Right lobe of liver (tissue), 6 donors: ENCODE results near the gene DYRK2. TPM values are rescaled to one million over a fixed set of nuclear protein-coding genes. Genes with fewer than 3 reads are reported as not detected.
A peak's percentile ranks its signal among the peaks of the same experiment; 100 is the strongest.

ENCODE experiments used
- ATAC-seq, 4 donors: fragments of 200-7000 bp; cut with Tn5 transposase; one replicate each; pipeline ENCODE4 v1.9.1; 2020; ENCODE audit warnings: mild to moderate bottlenecking in 4 of 4, moderate library complexity in 4 of 4
- DNase-seq, 3 donors: peaks; one replicate each; pipeline ENCODE4 v3.0.0-alpha.2; 2020
- H3K27ac ChIP-seq, 3 donors: fragments of 200-600 bp; one replicate each; pipeline ENCODE4 v1.8.0; 2022
- H3K27me3 ChIP-seq, 2 donors: fragments of 200-600 bp; one replicate each; pipeline ENCODE4 v1.8.0; 2022
- H3K36me3 ChIP-seq, 4 donors: fragments of 200-600 bp; sonication (generic) in 1 of 4; one replicate each; pipeline versions ENCODE4 v1.5.1 to v1.8.0; 2017 to 2022; ENCODE audit warnings: control low read depth in 1 of 4
- H3K4me1 ChIP-seq, 4 donors: fragments of 200-600 bp; sonication (generic) in 1 of 4; one replicate each; pipeline versions ENCODE4 v1.5.1 to v1.8.0; 2017 to 2022; ENCODE audit warnings: control low read depth in 1 of 4
- H3K4me3 ChIP-seq, 3 donors: fragments of 200-600 bp; one replicate each; pipeline ENCODE4 v1.8.0; 2022
- H3K9me3 ChIP-seq, 4 donors: fragments of 200-600 bp; sonication (generic) in 1 of 4; one replicate each; pipeline versions ENCODE4 v1.5.1 to v1.8.0; 2017 to 2022; ENCODE audit warnings: control low read depth in 1 of 4
- POLR2A ChIP-seq: fragments of 450-650 bp; IDR thresholded peaks from one replicate; pipeline ENCODE4 v1.6.1; 2017; ENCODE audit warnings: antibody characterized with exemption, mild to moderate bottlenecking
- WGBS: methylation state at CpG from one replicate; pipeline ENCODE4 v1.1.6; 2018; ENCODE audit warnings: low coverage, low lambda C conversion rate; ENCODE audit not compliant: insufficient coverage; ENCODE audit errors: missing lambda C conversion rate; 5-methylcytosine and 5-hydroxymethylcytosine counted together
- intact Hi-C, 2 donors: fragments of 100-400 bp; cut with DNase I; formaldehyde crosslinking; loops; one replicate each; pipeline versions ENCODE4 v1.11.2 to v1.14.1; 2022
- total RNA-seq, 6 experiments: library from RNA; depleted of rRNA in 2 of 6; stranded (reverse); fragments of >200 nt in 2 of 6; fragmentation: NEBNext Ultra II Directional in 3 of 6; extraction: Animal tissue kit (Norgen Biotek cat#: 25700) in 3 of 6; gene quantifications; one replicate each; pipeline versions ENCODE4 v1.1.0 to v1.2.4, GENCODE V29; 2016 to 2023
- TF ChIP-seq, protein P1 (sequence below), 4 donors: fragments of 200-600 bp in 3 of 4; fragments of 450-650 bp in 1 of 4; IDR thresholded peaks; one replicate each; pipeline versions ENCODE4 v1.5.1 to v1.8.0; 2016 to 2022; ENCODE audit warnings: antibody characterized with exemption in 4 of 4, mild to moderate bottlenecking in 2 of 4
- donor health status: DM: no; HTN: yes; CAD: no.
- donor health status: DM: no; HTN: no; CAD: no.
- donor health status: DM: no; HTN: no; CAD: no.
- donor health status: DM: no; HTN: yes; CAD: no.
- donor health status: DM: no; HTN: yes; CAD: no.

Gene DYRK2
- total RNA-seq, 6 experiments from 2014 or later, result 6.5 to 12.5 (median 6.9) TPM

DNA sequence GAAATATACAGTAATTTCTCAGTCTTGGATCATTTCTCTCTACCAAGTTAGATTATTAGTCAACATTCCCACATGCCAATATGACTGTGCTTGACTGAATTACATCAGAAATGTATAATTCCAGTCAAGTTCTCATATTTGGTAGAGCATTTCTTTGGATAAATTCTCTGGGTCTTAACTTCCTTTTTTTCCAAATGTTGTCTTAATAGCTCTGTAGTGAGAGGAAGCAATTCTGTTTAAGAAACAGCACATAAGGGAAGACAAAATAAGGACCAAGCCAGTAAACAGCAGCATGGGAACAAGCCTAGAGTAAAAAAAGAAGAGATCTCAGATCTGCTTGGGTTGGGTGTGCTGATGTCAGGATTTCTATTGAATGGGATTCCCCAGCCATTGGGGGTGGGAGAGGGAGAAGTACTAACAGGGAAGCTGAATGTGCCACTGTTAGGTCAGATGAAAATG, 14.2 kb upstream of the DYRK2 start:
- Histone ChIP-seq H3K4me1 (peaks cover 0 to 13% (median 0%) of the 10 kb centered on the region in 4 donors), H3K4me3 (no peak overlapping the region), H3K36me3 (no peaks in the 10 kb centered on the region), H3K9me3 (no peaks in the 10 kb centered on the region), H3K27ac (no peak overlapping the region), H3K27me3 (no peaks in the 10 kb centered on the region)
- TF ChIP-seq, protein P1, sequence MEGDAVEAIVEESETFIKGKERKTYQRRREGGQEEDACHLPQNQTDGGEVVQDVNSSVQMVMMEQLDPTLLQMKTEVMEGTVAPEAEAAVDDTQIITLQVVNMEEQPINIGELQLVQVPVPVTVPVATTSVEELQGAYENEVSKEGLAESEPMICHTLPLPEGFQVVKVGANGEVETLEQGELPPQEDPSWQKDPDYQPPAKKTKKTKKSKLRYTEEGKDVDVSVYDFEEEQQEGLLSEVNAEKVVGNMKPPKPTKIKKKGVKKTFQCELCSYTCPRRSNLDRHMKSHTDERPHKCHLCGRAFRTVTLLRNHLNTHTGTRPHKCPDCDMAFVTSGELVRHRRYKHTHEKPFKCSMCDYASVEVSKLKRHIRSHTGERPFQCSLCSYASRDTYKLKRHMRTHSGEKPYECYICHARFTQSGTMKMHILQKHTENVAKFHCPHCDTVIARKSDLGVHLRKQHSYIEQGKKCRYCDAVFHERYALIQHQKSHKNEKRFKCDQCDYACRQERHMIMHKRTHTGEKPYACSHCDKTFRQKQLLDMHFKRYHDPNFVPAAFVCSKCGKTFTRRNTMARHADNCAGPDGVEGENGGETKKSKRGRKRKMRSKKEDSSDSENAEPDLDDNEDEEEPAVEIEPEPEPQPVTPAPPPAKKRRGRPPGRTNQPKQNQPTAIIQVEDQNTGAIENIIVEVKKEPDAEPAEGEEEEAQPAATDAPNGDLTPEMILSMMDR (IDR thresholded peaks at IDR 0.05), result no peak
- TF ChIP-seq POLR2A, result no peak
- intact Hi-C loops, result no loop called here
- peak in 3 of 4 donors; percentile 32 to 59 (median 50) for ATAC-seq
- DNase-seq, result no peak

DNA sequence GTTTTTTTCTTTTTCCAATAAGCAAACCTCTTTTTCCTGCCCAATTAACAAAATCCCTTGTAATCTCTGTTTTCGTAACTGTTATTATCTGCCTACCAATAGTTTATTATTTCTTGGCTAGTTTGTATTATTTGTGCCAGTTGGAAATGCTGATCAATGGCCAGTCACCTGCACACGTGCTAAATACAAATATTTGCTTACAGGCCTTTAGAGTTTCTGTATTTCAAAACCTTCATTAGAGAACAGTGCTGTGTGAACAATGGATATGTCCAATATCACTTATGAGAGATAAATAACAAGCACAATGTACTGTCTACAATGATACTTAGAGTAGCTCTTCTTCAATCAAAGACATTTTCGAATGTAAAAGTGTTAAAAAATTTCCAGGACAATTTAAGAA, 10.8 kb upstream of the DYRK2 start:
- no peaks in the 10 kb centered on the region for H3K27me3 ChIP-seq
- peaks cover 0 to 13% (median 0%) of the 10 kb centered on the region in 4 donors for H3K4me1 ChIP-seq
- 42% methylated on average over 3 of the region's 3 CpGs for WGBS
- no peaks in the 10 kb centered on the region for H3K9me3 ChIP-seq
- H3K27ac ChIP-seq, result peak overlapping the region in 1 of 3 donors; percentile 42
- TF ChIP-seq POLR2A, result no peak
- TF ChIP-seq, protein P1 (IDR thresholded peaks at IDR 0.05), result no peak
- peak; percentile 54 to 72 (median 70) for ATAC-seq
- no peak for DNase-seq
- H3K4me3 ChIP-seq, result no peak overlapping the region
- intact Hi-C loops, result no loop called here
- H3K36me3 ChIP-seq, result no peaks in the 10 kb centered on the region

DNA sequence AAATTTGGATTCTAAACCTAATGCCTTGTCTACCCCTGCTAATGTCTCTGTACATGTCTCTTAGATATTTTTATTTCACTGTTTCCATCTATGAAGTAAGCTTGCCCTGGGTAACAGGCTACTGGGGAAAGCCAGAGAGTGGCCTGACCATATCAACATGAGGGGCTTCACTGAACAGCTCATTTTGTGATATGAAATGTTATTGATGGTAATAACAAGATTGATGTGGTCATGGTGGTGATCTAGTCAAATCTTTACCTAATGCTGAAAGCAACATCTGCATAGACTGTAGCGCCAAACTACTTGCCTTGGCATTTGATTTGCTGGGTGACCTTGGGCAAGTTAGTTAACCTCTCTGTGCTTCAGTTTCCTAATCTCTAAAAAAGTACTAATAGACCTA, 9.9 kb upstream of the DYRK2 start:
- no peaks in the 10 kb centered on the region for H3K36me3 ChIP-seq
- TF ChIP-seq POLR2A, result no peak
- TF ChIP-seq, protein P1 (IDR thresholded peaks at IDR 0.05), result no peak
- no peaks in the 10 kb centered on the region for H3K27me3 ChIP-seq
- H3K9me3 ChIP-seq, result no peaks in the 10 kb centered on the region
- 57% methylated on average over 1 of the region's 1 CpG for WGBS
- DNase-seq (no peak), ATAC-seq (no peak)
- peaks cover 0 to 13% (median 0%) of the 10 kb centered on the region in 4 donors for H3K4me1 ChIP-seq
- H3K4me3 ChIP-seq, result no peak overlapping the region
- intact Hi-C loops, result no loop called here
- no peak overlapping the region for H3K27ac ChIP-seq

DNA sequence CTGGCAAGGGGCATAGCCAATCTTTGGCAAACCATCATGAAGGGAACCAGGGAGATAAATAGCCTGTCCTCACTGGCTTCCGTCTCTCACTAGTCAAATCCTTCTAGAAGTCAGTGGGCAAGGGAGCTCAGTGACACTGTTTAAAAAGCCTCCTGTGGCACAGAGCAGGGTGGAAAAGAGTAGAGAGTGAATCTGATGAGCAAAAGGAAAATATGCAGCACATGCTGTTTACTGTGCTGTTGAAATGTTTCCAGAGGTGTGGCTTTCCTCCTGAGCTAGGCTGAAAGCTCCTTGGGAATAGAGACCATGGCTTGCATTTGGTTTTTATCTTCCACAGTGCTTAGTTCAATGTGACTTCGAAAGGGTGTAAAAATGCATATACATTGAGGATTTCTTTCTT, 7.7 kb upstream of the DYRK2 start:
- Histone ChIP-seq H3K27me3 (no peaks in the 10 kb centered on the region), H3K4me1 (peaks cover 0 to 13% (median 0%) of the 10 kb centered on the region in 4 donors), H3K27ac (no peak overlapping the region), H3K9me3 (no peaks in the 10 kb centered on the region), H3K4me3 (no peak overlapping the region), H3K36me3 (no peaks in the 10 kb centered on the region)
- 90% methylated on average over 2 of the region's 2 CpGs for WGBS
- no peak for TF ChIP-seq POLR2A
- TF ChIP-seq, protein P1 (IDR thresholded peaks at IDR 0.05), result no peak
- ATAC-seq (peak in 2 of 4 donors; percentile 35 to 43), DNase-seq (no peak)
- intact Hi-C loops, result no loop called here

DNA sequence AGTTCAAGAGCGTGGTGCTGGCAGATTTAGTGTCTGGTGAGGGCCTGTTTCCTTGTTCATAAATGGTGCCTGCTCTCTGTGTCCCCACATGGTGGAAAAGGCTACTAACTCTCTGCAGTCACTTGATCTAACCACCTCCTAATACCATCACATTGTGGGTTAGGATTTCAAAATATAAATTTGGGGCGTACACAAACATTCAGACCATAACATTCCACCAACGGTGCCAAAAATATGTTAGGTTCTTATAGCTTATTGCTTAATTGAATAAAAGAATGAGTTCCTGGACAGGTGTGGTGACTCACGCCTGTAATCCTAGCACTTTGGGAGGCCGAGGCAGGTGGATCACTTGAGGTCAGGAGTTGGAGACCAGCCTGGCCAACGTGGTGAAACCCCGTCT, 3.4 kb upstream of the DYRK2 start:
- TF ChIP-seq POLR2A, result no peak
- TF ChIP-seq, protein P1 (IDR thresholded peaks at IDR 0.05), result no peak
- intact Hi-C loops, result no loop called here
- Histone ChIP-seq H3K9me3 (no peaks in the 10 kb centered on the region), H3K4me3 (no peak overlapping the region), H3K4me1 (peaks cover 0 to 2% (median 0%) of the 10 kb centered on the region in 4 donors), H3K36me3 (no peaks in the 10 kb centered on the region), H3K27me3 (no peaks in the 10 kb centered on the region), H3K27ac (no peak overlapping the region)
- DNase-seq, result no peak
- no peak for ATAC-seq
- WGBS, result 84% methylated on average over 5 of the region's 7 CpGs
